A673 (cell line): ENCODE data around the gene PLPPR3. TPM values are rescaled to one million over a fixed set of nuclear protein-coding genes. Genes with fewer than 3 reads are reported as not detected.
"Not testable (repeated sequence)": the region's sequence is repeated elsewhere in the genome, so short reads cannot be mapped to it uniquely, and the experiment has no call there.

Experiments
- BruUV-seq: library from RNA; stranded (reverse); fragments of 400-500 nt; replicated peaks from 2 replicates; lab custom pipeline; 2021; lab: Mats Ljungman, UMichigan
- CTCF ChIA-PET: fragments of 300-600 bp; sonication (Branson Sonifier 250); formaldehyde crosslinking; loops from one replicate; lab custom pipeline; 2022; ENCODE audit warnings: antibody characterized with exemption; lab: Charles Lee
- POLR2A ChIA-PET: fragments of 300-600 bp; sonication (Branson Sonifier 250); formaldehyde crosslinking; loops from one replicate; lab custom pipeline; 2022; ENCODE audit warnings: antibody characterized with exemption; ENCODE audit not compliant: low non-redundant PET; lab: Charles Lee
- DNase-seq: peaks from one replicate; pipeline ENCODE4 v3.0.0-alpha.2; 2015; ENCODE audit warnings: low spot score
- H3K27ac ChIP-seq: fragments of 200-600 bp; sonication (generic); 2 replicates; pipeline ENCODE4 v1.5.1; 2016; ENCODE audit warnings: mixed run types, low read depth, mild to moderate bottlenecking, mixed read lengths, antibody characterized with exemption, low read length; ENCODE audit not compliant: poor library complexity, severe bottlenecking
- H3K27me3 ChIP-seq: fragments of 200-600 bp; sonication (generic); replicated peaks from 2 replicates; pipeline ENCODE4 v1.6.1; 2017; ENCODE audit warnings: mixed run types, low read depth, mild to moderate bottlenecking, mixed read lengths, antibody characterized with exemption, low read length; ENCODE audit not compliant: insufficient read depth, poor library complexity
- H3K36me3 ChIP-seq: fragments of 200-600 bp; sonication (generic); 2 replicates; pipeline ENCODE4 v1.6.1; 2016; ENCODE audit warnings: mixed run types, mild to moderate bottlenecking, mixed read lengths, antibody characterized with exemption, low read length; ENCODE audit not compliant: insufficient read depth, poor library complexity, severe bottlenecking
- H3K4me1 ChIP-seq: fragments of 200-600 bp; sonication (generic); 2 replicates; pipeline ENCODE4 v1.6.1; 2017; ENCODE audit warnings: mixed run types, mild to moderate bottlenecking, mixed read lengths, antibody characterized with exemption, low read length; ENCODE audit not compliant: insufficient read depth, poor library complexity, severe bottlenecking
- H3K4me3 ChIP-seq: fragments of 200-600 bp; sonication (generic); 2 replicates; pipeline ENCODE4 v1.5.1; 2016; ENCODE audit warnings: low read depth, mixed run types, mild to moderate bottlenecking, mixed read lengths, low read length; ENCODE audit not compliant: poor library complexity, severe bottlenecking
- H3K9me3 ChIP-seq: fragments of 200-600 bp; sonication (generic); 2 replicates; pipeline ENCODE4 v1.6.1; 2016; ENCODE audit warnings: mixed run types, low read depth, mild to moderate bottlenecking, mixed read lengths, antibody characterized with exemption, low read length; ENCODE audit not compliant: poor library complexity, severe bottlenecking
- EZH2 ChIP-seq: fragments of 200-600 bp; sonication (generic); IDR thresholded peaks from 2 replicates; pipeline ENCODE4 v1.6.1; 2017; ENCODE audit warnings: borderline replicate concordance, low read depth, mild to moderate bottlenecking, mixed read lengths, antibody characterized with exemption, low read length; ENCODE audit not compliant: poor library complexity, severe bottlenecking
- intact Hi-C: fragments of 100-400 bp; cut with micrococcal nuclease; formaldehyde crosslinking; loops from one replicate; pipeline ENCODE4 v1.10.0; 2022; ENCODE audit not compliant: unreplicated experiment
- total RNA-seq: library from RNA; stranded (reverse); gene quantifications from 2 replicates; pipeline ENCODE4 v1.2.3, GENCODE V29; 2021
- TF ChIP-seq, protein P1 (sequence below): fragments of 300-800, 200-600 bp; sonication (generic); conservative IDR thresholded peaks from 2 replicates; pipeline ENCODE4 v1.5.1; 2017; ENCODE audit warnings: low read depth, mild to moderate bottlenecking, antibody characterized with exemption, low read length, moderate library complexity, mixed read lengths

PLPPR3 gene
- total RNA-seq, 1 experiment from 2014 or later: 13.3 TPM

DNA sequence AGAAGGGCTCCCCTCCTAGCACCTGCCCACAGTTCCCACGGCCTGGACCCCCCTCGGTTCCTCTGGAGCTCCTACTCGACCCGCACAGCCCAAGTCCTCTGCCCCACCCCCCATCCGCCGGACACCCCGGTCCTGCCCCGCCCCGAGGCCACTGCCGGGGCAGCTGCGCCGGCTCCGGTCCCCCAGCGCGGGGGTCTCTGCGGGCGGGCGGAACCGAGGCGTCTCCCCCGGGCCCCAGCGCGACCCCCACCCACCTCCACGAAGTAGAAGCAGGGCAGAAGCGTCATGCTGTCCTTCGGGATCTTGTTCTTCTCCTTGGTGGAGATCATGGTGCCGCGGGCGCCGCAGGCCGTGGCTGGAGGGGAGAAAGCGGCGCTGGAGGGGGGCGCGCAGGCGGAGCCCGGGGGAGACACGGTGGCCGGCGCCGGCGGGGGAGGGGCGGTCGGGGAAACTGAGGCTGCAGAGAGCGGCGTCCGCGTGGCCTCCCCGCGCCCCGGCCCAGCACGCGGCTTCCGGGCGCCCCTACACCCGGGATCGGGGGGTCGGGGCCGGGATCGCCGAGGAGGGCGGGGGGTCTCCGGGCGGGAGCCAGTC, 427 bp downstream of the PLPPR3 start:
- Histone ChIP-seq H3K36me3 (no peaks in the 10 kb centered on the region), H3K4me3 (peak overlapping the region; percentile 69), H3K9me3 (no peaks in the 10 kb centered on the region), H3K27me3 (no peaks in the 10 kb centered on the region), H3K4me1 (no peaks in the 10 kb centered on the region), H3K27ac (peak overlapping the region; percentile 47)
- ChIA-PET POLR2A (no interaction called here), CTCF (no interaction called here)
- no TSS peak for BruUV-seq
- intact Hi-C loops: no loop called here
- DNase-seq: no peak
- TF ChIP-seq, protein P1, sequence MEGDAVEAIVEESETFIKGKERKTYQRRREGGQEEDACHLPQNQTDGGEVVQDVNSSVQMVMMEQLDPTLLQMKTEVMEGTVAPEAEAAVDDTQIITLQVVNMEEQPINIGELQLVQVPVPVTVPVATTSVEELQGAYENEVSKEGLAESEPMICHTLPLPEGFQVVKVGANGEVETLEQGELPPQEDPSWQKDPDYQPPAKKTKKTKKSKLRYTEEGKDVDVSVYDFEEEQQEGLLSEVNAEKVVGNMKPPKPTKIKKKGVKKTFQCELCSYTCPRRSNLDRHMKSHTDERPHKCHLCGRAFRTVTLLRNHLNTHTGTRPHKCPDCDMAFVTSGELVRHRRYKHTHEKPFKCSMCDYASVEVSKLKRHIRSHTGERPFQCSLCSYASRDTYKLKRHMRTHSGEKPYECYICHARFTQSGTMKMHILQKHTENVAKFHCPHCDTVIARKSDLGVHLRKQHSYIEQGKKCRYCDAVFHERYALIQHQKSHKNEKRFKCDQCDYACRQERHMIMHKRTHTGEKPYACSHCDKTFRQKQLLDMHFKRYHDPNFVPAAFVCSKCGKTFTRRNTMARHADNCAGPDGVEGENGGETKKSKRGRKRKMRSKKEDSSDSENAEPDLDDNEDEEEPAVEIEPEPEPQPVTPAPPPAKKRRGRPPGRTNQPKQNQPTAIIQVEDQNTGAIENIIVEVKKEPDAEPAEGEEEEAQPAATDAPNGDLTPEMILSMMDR: no peak
- TF ChIP-seq EZH2: no peak

GRCh38 chr19:820212-820611, 1.5 kb downstream of the PLPPR3 start:
- H3K27me3 ChIP-seq, CTCF ChIA-PET, DNase-seq, BruUV-seq, POLR2A ChIA-PET, H3K36me3 ChIP-seq, H3K9me3 ChIP-seq, H3K4me1 ChIP-seq, H3K4me3 ChIP-seq, intact Hi-C loops, H3K27ac ChIP-seq: not testable (repeated sequence)

- peaks cover 21% of the 10 kb centered on the region for H3K36me3 ChIP-seq
- POLR2A ChIA-PET: no interaction called here
- no peak overlapping the region for H3K27ac ChIP-seq
- no peak for DNase-seq
- TF ChIP-seq, protein P1: no peak
- no peak for TF ChIP-seq EZH2
- H3K27me3 ChIP-seq: no peaks in the 10 kb centered on the region
- H3K4me1 ChIP-seq: peaks cover 4% of the 10 kb centered on the region
- BruUV-seq: no TSS peak
- H3K9me3 ChIP-seq: no peaks in the 10 kb centered on the region
- CTCF ChIA-PET: no interaction called here
- H3K4me3 ChIP-seq: no peak overlapping the region
- intact Hi-C loops: no loop called here
Measured at GRCh38 chr19:816500-816857, 5.3 kb downstream of the PLPPR3 start.
